Astrocyte (in vitro differentiated cells and primary cell): ENCODE measurements around the gene CLEC4G.

Experiments used
- EZH2 ChIP-seq: IDR thresholded peaks from 2 replicates; pipeline ENCODE4 v1.6.1; 2012; ENCODE audit warnings: mild to moderate bottlenecking, low read length, inconsistent platforms; ENCODE audit not compliant: insufficient read depth
- TF ChIP-seq, protein P1 (sequence below): IDR thresholded peaks from 2 replicates; pipeline ENCODE4 v1.5.1; 2011; ENCODE audit warnings: low read depth, mild to moderate bottlenecking, inconsistent platforms, low read length, moderate library complexity; ENCODE audit not compliant: insufficient read depth

DNA sequence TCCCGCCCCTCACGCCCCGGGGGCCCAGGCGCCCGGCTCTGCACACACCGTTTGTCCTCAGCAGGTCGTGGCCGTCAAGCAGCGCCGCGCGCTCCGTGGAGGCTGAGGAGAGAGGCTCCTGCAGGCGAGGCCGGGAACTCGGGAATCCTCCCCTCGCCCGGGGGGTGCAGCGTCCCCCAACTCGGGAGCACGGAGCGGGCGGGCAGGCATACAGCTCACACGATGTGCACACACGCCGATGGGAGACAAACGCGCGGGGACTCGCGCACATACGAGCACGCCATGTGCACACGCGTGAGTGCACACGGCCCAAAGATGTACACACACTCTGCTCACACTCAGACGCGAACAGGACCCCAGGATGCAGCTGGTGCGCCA is 703 bp downstream of the CLEC4G start:
- TF ChIP-seq, protein P1, sequence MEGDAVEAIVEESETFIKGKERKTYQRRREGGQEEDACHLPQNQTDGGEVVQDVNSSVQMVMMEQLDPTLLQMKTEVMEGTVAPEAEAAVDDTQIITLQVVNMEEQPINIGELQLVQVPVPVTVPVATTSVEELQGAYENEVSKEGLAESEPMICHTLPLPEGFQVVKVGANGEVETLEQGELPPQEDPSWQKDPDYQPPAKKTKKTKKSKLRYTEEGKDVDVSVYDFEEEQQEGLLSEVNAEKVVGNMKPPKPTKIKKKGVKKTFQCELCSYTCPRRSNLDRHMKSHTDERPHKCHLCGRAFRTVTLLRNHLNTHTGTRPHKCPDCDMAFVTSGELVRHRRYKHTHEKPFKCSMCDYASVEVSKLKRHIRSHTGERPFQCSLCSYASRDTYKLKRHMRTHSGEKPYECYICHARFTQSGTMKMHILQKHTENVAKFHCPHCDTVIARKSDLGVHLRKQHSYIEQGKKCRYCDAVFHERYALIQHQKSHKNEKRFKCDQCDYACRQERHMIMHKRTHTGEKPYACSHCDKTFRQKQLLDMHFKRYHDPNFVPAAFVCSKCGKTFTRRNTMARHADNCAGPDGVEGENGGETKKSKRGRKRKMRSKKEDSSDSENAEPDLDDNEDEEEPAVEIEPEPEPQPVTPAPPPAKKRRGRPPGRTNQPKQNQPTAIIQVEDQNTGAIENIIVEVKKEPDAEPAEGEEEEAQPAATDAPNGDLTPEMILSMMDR: no peak
- no peak for TF ChIP-seq EZH2
